A673 (cell line): ENCODE results near the gene VPS41. TPM values are rescaled to one million over a fixed set of nuclear protein-coding genes. Genes with fewer than 3 reads are reported as not detected.

Experiments used
- BruUV-seq: library from RNA; stranded (reverse); fragments of 400-500 nt; replicated peaks from 2 replicates; lab custom pipeline; 2021; lab: Mats Ljungman, UMichigan
- CTCF ChIA-PET: fragments of 300-600 bp; sonication (Branson Sonifier 250); formaldehyde crosslinking; loops from one replicate; lab custom pipeline; 2022; ENCODE audit warnings: antibody characterized with exemption; lab: Charles Lee
- POLR2A ChIA-PET: fragments of 300-600 bp; sonication (Branson Sonifier 250); formaldehyde crosslinking; loops from one replicate; lab custom pipeline; 2022; ENCODE audit warnings: antibody characterized with exemption; ENCODE audit not compliant: low non-redundant PET; lab: Charles Lee
- DNase-seq: peaks from one replicate; pipeline ENCODE4 v3.0.0-alpha.2; 2015; ENCODE audit warnings: low spot score
- H3K27ac ChIP-seq: fragments of 200-600 bp; sonication (generic); 2 replicates; pipeline ENCODE4 v1.5.1; 2016; ENCODE audit warnings: mixed run types, low read depth, mild to moderate bottlenecking, mixed read lengths, antibody characterized with exemption, low read length; ENCODE audit not compliant: poor library complexity, severe bottlenecking
- H3K27me3 ChIP-seq: fragments of 200-600 bp; sonication (generic); replicated peaks from 2 replicates; pipeline ENCODE4 v1.6.1; 2017; ENCODE audit warnings: mixed run types, low read depth, mild to moderate bottlenecking, mixed read lengths, antibody characterized with exemption, low read length; ENCODE audit not compliant: insufficient read depth, poor library complexity
- H3K36me3 ChIP-seq: fragments of 200-600 bp; sonication (generic); 2 replicates; pipeline ENCODE4 v1.6.1; 2016; ENCODE audit warnings: mixed run types, mild to moderate bottlenecking, mixed read lengths, antibody characterized with exemption, low read length; ENCODE audit not compliant: insufficient read depth, poor library complexity, severe bottlenecking
- H3K4me1 ChIP-seq: fragments of 200-600 bp; sonication (generic); 2 replicates; pipeline ENCODE4 v1.6.1; 2017; ENCODE audit warnings: mixed run types, mild to moderate bottlenecking, mixed read lengths, antibody characterized with exemption, low read length; ENCODE audit not compliant: insufficient read depth, poor library complexity, severe bottlenecking
- H3K4me3 ChIP-seq: fragments of 200-600 bp; sonication (generic); 2 replicates; pipeline ENCODE4 v1.5.1; 2016; ENCODE audit warnings: low read depth, mixed run types, mild to moderate bottlenecking, mixed read lengths, low read length; ENCODE audit not compliant: poor library complexity, severe bottlenecking
- H3K9me3 ChIP-seq: fragments of 200-600 bp; sonication (generic); 2 replicates; pipeline ENCODE4 v1.6.1; 2016; ENCODE audit warnings: mixed run types, low read depth, mild to moderate bottlenecking, mixed read lengths, antibody characterized with exemption, low read length; ENCODE audit not compliant: poor library complexity, severe bottlenecking
- CTCF ChIP-seq: fragments of 300-800, 200-600 bp; sonication (generic); conservative IDR thresholded peaks from 2 replicates; pipeline ENCODE4 v1.5.1; 2017; ENCODE audit warnings: low read depth, mild to moderate bottlenecking, antibody characterized with exemption, low read length, moderate library complexity, mixed read lengths
- EZH2 ChIP-seq: fragments of 200-600 bp; sonication (generic); IDR thresholded peaks from 2 replicates; pipeline ENCODE4 v1.6.1; 2017; ENCODE audit warnings: borderline replicate concordance, low read depth, mild to moderate bottlenecking, mixed read lengths, antibody characterized with exemption, low read length; ENCODE audit not compliant: poor library complexity, severe bottlenecking
- intact Hi-C: fragments of 100-400 bp; cut with micrococcal nuclease; formaldehyde crosslinking; loops from one replicate; pipeline ENCODE4 v1.10.0; 2022; ENCODE audit not compliant: unreplicated experiment
- total RNA-seq: library from RNA; stranded (reverse); gene quantifications from 2 replicates; pipeline ENCODE4 v1.2.3, GENCODE V29; 2021

The VPS41 gene
- total RNA-seq, 1 experiment from 2014 or later = 45.8 TPM

GRCh38 chr7:38743899-38744298, 165.1 kb downstream of the VPS41 start:
- ChIA-PET POLR2A (no interaction called here), CTCF (no interaction called here)
- Histone ChIP-seq H3K27ac (no peak overlapping the region), H3K27me3 (no peaks in the 10 kb centered on the region), H3K4me1 (no peaks in the 10 kb centered on the region), H3K9me3 (no peaks in the 10 kb centered on the region), H3K4me3 (no peak overlapping the region), H3K36me3 (no peaks in the 10 kb centered on the region)
- no peak for DNase-seq
- TF ChIP-seq CTCF (no peak), EZH2 (no peak)
- BruUV-seq = no TSS peak
- intact Hi-C loops = no loop called here

- Histone ChIP-seq H3K27me3 (no peaks in the 10 kb centered on the region), H3K9me3 (no peaks in the 10 kb centered on the region), H3K4me1 (no peaks in the 10 kb centered on the region), H3K4me3 (no peak overlapping the region), H3K36me3 (no peaks in the 10 kb centered on the region), H3K27ac (no peak overlapping the region)
- ChIA-PET POLR2A (no interaction called here), CTCF (no interaction called here)
- no peak for TF ChIP-seq EZH2
- no peak for TF ChIP-seq CTCF
- intact Hi-C loops = no loop called here
- no peak for DNase-seq
- BruUV-seq = no TSS peak
These were observed 168.9 kb downstream of the VPS41 start for GRCh38 chr7:38740041-38740440.

GRCh38 chr7:38736138-38736537, 172.9 kb downstream of the VPS41 start:
- CTCF ChIA-PET = no interaction called here
- Histone ChIP-seq H3K4me3 (no peak overlapping the region), H3K4me1 (no peaks in the 10 kb centered on the region), H3K27ac (no peak overlapping the region), H3K36me3 (no peaks in the 10 kb centered on the region), H3K27me3 (no peaks in the 10 kb centered on the region), H3K9me3 (no peaks in the 10 kb centered on the region)
- DNase-seq = no peak
- no TSS peak for BruUV-seq
- intact Hi-C loops = no loop called here
- POLR2A ChIA-PET = no interaction called here
- TF ChIP-seq EZH2 = no peak
- TF ChIP-seq CTCF = no peak
